OCI-LY1 (cell line): ENCODE results near the gene SMAD7.

Source experiments
- H2AFZ ChIP-seq: fragments of 200-600 bp; sonication (generic), shearing (Covaris generic); 2 replicates; pipeline ENCODE4 v1.6.0; 2014; ENCODE audit warnings: antibody characterized with exemption, mild to moderate bottlenecking, low read length
- H3F3A ChIP-seq: fragments of 200-600 bp; sonication (generic), shearing (Covaris generic); 2 replicates; pipeline ENCODE4 v1.6.0; 2014; ENCODE audit warnings: mild to moderate bottlenecking, antibody characterized with exemption, low read length, moderate library complexity; ENCODE audit not compliant: insufficient read depth
- H3K27ac ChIP-seq: fragments of 200-600 bp; sonication (generic); 2 replicates; pipeline ENCODE4 v1.5.1; 2014; ENCODE audit warnings: low read length, mixed run types, mild to moderate bottlenecking, low read depth; ENCODE audit not compliant: poor library complexity, severe bottlenecking
- H3K27me3 ChIP-seq: fragments of 200-600 bp; sonication (generic); 2 replicates; pipeline ENCODE4 v1.6.0; 2014; ENCODE audit warnings: antibody characterized with exemption, mild to moderate bottlenecking, low read length, moderate library complexity; ENCODE audit not compliant: insufficient read depth
- H3K36me3 ChIP-seq: fragments of 200-600 bp; sonication (generic); 2 replicates; pipeline ENCODE4 v1.6.1; 2014; ENCODE audit warnings: mild to moderate bottlenecking, antibody characterized with exemption, low read length, moderate library complexity, mixed read lengths; ENCODE audit not compliant: insufficient read depth
- H3K4me1 ChIP-seq: fragments of 200-600 bp; sonication (generic); 2 replicates; pipeline ENCODE4 v1.5.1; 2014; ENCODE audit warnings: mild to moderate bottlenecking, low read length, moderate library complexity; ENCODE audit not compliant: insufficient read depth, severe bottlenecking
- H3K4me2 ChIP-seq: fragments of 200-600 bp; sonication (generic), shearing (Covaris generic); 2 replicates; pipeline ENCODE4 v1.6.1; 2014; ENCODE audit warnings: low read length
- H3K4me3 ChIP-seq: fragments of 200-600 bp; sonication (generic); 2 replicates; pipeline ENCODE4 v1.5.1; 2014; ENCODE audit warnings: low read length, low read depth, mild to moderate bottlenecking, mixed read lengths; ENCODE audit not compliant: poor library complexity, severe bottlenecking
- H3K79me2 ChIP-seq: fragments of 200-600 bp; shearing (Covaris generic); 2 replicates; pipeline ENCODE4 v1.6.1; 2016; ENCODE audit warnings: mixed run types, low read length, mixed read lengths; ENCODE audit not compliant: insufficient read depth
- H3K9ac ChIP-seq: fragments of 200-600 bp; sonication (generic), shearing (Covaris generic); 2 replicates; pipeline ENCODE4 v1.6.1; 2014; ENCODE audit warnings: mild to moderate bottlenecking, low read length, mixed read lengths
- H3K9me2 ChIP-seq: fragments of 200-600 bp; sonication (generic), shearing (Covaris generic); 2 replicates; pipeline ENCODE4 v1.6.1; 2014; ENCODE audit warnings: low read depth, mild to moderate bottlenecking, low read length, mixed read lengths
- H3K9me3 ChIP-seq: fragments of 200-600 bp; shearing (Covaris generic); 2 replicates; pipeline ENCODE4 v1.6.1; 2014; ENCODE audit warnings: low read length, mixed read lengths
- H4K20me1 ChIP-seq: fragments of 200-600 bp; sonication (generic), shearing (Covaris generic); 2 replicates; pipeline ENCODE4 v1.6.0; 2016; ENCODE audit warnings: mild to moderate bottlenecking, low read length; ENCODE audit not compliant: insufficient read depth
- CTCF ChIP-seq: fragments of 200-600 bp; sonication (generic), shearing (Covaris generic); IDR thresholded peaks from 2 replicates; pipeline ENCODE4 v1.5.1; 2017; ENCODE audit warnings: mild to moderate bottlenecking, antibody characterized with exemption, low read length, moderate library complexity, mixed read lengths
- EZH2 ChIP-seq: fragments of 200-600 bp; sonication (generic), shearing (Covaris generic); IDR thresholded peaks from 2 replicates; pipeline ENCODE4 v1.8.0; 2017; ENCODE audit warnings: borderline replicate concordance, mixed run types, mild to moderate bottlenecking, antibody characterized with exemption, low read length, moderate library complexity, mixed read lengths

Gene SMAD7

GRCh38 chr18:48927286-48928080 is 23.3 kb downstream of the SMAD7 start:
- Histone ChIP-seq H3K4me1 (peaks cover 24% of the 10 kb centered on the region), H3K9me3 (no peaks in the 10 kb centered on the region), H4K20me1 (no peaks in the 10 kb centered on the region), H3K27me3 (no peaks in the 10 kb centered on the region), H3K4me3 (no peak overlapping the region), H3K36me3 (no peaks in the 10 kb centered on the region), H3K4me2 (no peak overlapping the region; the same call in 1 of the 2 replicates), H3K79me2 (no peaks in the 10 kb centered on the region), H3F3A (no peaks in the 10 kb centered on the region), H3K9me2 (no peaks in the 10 kb centered on the region), H3K9ac (no peak overlapping the region), H2AFZ (no peak overlapping the region), H3K27ac (no peak overlapping the region)
- no peak for TF ChIP-seq CTCF
- no peak for TF ChIP-seq EZH2

DNA sequence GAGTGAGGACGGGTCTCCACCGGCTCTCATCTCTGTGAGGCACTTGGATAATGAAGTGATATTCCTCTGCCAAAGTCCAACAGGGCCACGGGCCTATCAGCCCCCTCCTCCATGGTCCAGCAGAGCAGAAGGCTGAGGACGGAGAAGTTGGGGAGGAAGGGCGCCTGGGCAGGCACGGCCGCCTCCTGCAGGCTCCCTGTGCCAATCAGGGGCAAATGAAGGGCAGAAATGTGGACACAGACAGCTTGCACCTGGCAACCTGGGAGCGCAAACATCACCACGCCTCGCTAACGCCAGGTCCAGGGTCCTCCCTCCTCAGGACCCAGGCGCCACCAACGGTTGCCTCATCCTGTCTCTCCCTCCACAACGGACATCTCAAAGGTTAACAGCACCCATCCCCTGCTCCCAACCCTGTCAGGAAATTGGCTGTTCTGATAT is 24.3 kb downstream of the SMAD7 start:
- TF ChIP-seq CTCF = no peak
- TF ChIP-seq EZH2 = no peak
- Histone ChIP-seq H3K9ac (no peak overlapping the region), H3K9me2 (no peaks in the 10 kb centered on the region), H3F3A (no peaks in the 10 kb centered on the region), H3K4me2 (no peak overlapping the region), H3K27ac (no peak overlapping the region), H3K36me3 (no peaks in the 10 kb centered on the region), H4K20me1 (no peaks in the 10 kb centered on the region), H2AFZ (no peak overlapping the region), H3K27me3 (no peaks in the 10 kb centered on the region), H3K9me3 (no peaks in the 10 kb centered on the region), H3K79me2 (no peaks in the 10 kb centered on the region), H3K4me3 (no peak overlapping the region), H3K4me1 (peaks cover 24% of the 10 kb centered on the region)

GRCh38 chr18:48925491-48925780 is 25.3 kb downstream of the SMAD7 start:
- Histone ChIP-seq H2AFZ (no peak overlapping the region), H3K79me2 (no peaks in the 10 kb centered on the region), H3K9me2 (no peaks in the 10 kb centered on the region), H3K4me3 (no peak overlapping the region), H3K4me1 (peaks cover 24% of the 10 kb centered on the region), H3K9me3 (no peaks in the 10 kb centered on the region), H3K4me2 (no peak overlapping the region), H4K20me1 (no peaks in the 10 kb centered on the region), H3K36me3 (no peaks in the 10 kb centered on the region), H3F3A (no peaks in the 10 kb centered on the region), H3K9ac (no peak overlapping the region), H3K27me3 (no peaks in the 10 kb centered on the region), H3K27ac (no peak overlapping the region)
- TF ChIP-seq EZH2 (no peak), CTCF (no peak)
